GM12892 (cell line): Measurements from ENCODE around the gene GALNT18.

Experiments
- DNase-seq: peaks from one replicate; pipeline ENCODE4 v3.0.0; 2011; ENCODE audit not compliant: insufficient read length
- FAIRE-seq: peaks from 2 replicates; lab custom pipeline; 2011; peaks lifted over from hg19 to GRCh38; lab: Jason Lieb, UNC
- POLR2A ChIP-seq: IDR thresholded peaks from 2 replicates; pipeline ENCODE4 v1.6.1; 2011; ENCODE audit warnings: low read depth, low read length, control low read depth
- POLR2AphosphoS5 ChIP-seq: IDR thresholded peaks from 2 replicates; pipeline ENCODE4 v1.6.1; 2011; ENCODE audit warnings: low read depth, low read length, control low read depth
- TAF1 ChIP-seq: IDR thresholded peaks from 2 replicates; pipeline ENCODE4 v1.6.1; 2011; ENCODE audit warnings: low read depth, mild to moderate bottlenecking, control low read depth, low read length, borderline replicate concordance

The GALNT18 gene

GRCh38 chr11:11659567-11660362 lies 38.0 kb upstream of the GALNT18 start:
- no peak for DNase-seq
- TF ChIP-seq POLR2AphosphoS5 (no peak), POLR2A (no peak), TAF1 (no peak)
- no peak for FAIRE-seq

- TF ChIP-seq TAF1 (no peak), POLR2AphosphoS5 (no peak), POLR2A (no peak)
- FAIRE-seq, result no peak
- DNase-seq, result no peak
Measured at GRCh38 chr11:11657218-11657955, 35.6 kb upstream of the GALNT18 start.

DNA sequence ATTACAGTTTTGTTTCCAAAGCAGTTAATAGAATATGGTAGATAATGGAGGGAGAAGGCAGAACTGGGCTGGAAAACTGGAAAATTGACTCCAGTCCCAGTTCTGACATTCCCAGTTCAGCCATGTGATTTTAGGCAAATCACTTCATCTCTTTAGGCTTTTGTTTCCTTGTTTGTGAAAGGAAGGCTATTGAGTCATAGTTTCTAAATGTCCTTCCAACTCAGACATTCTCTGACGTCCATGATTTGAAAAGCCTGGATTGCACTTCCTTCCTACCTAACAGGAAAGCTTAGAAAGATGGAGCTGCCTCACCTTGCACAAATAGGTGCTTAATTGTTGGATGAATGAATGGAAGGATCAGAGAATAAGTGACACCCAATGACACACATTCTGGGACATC lies 19.8 kb upstream of the GALNT18 start:
- no peak for FAIRE-seq

DNA sequence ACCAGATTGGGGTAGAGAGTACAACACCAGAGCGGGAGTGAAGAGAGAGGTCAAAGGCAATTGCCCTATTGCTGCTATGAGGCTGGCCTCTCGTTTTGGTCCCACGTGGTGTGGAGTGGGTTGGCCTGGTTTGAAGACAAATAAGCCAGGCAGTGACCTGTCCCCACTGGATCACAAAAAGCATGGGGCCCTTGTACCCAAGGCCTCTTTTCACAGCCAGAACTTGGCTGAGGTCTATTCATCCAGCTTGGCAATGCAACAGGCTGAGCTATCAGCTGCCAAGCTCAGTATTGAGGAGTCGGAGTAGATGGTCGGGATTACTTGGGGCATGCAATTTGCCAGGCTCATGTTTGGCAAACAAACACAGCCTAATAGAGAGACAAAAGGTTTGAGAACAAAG lies 19.2 kb upstream of the GALNT18 start:
- FAIRE-seq, result no peak
- DNase-seq, result no peak
- TF ChIP-seq POLR2A (no peak), TAF1 (no peak), POLR2AphosphoS5 (no peak)

More for the DNA sequence above, 19.8 kb upstream of the GALNT18 start:
- no peak for DNase-seq
- TF ChIP-seq POLR2A (no peak), TAF1 (no peak), POLR2AphosphoS5 (no peak)

- FAIRE-seq, result no peak
- no peak for DNase-seq
- TF ChIP-seq POLR2AphosphoS5 (no peak), TAF1 (no peak), POLR2A (no peak)
Measured at GRCh38 chr11:11640152-11640551, 18.3 kb upstream of the GALNT18 start.

- TF ChIP-seq TAF1 (no peak), POLR2AphosphoS5 (no peak), POLR2A (no peak)
- FAIRE-seq (no peak), DNase-seq (no peak)
Measured at GRCh38 chr11:11636671-11637070, 14.9 kb upstream of the GALNT18 start.

DNA sequence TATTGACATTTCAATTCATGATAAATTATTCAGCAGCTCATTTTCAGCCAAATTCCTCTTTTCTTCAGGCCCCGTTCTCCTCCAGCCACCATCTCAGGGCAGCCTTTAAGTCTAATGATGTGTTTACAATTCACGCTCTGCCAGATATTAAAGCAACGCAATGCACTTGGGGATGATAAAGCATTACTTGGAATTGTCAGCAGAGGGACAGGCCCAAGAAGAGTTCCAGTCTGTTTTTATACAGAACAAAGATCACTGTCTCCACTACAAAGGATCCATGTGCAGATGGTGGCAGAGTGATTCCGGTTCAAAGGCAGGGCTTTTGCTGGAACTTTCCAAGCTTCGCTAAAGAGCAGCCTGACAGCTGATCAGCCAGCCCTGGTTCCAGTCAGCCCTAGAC lies 13.6 kb upstream of the GALNT18 start:
- TF ChIP-seq TAF1, result no peak
- no peak for TF ChIP-seq POLR2AphosphoS5
- no peak for TF ChIP-seq POLR2A
- FAIRE-seq, result no peak
- no peak for DNase-seq

- no peak for FAIRE-seq
- TF ChIP-seq POLR2AphosphoS5, result no peak
- no peak for TF ChIP-seq TAF1
- TF ChIP-seq POLR2A, result no peak
- DNase-seq, result no peak
Measured at GRCh38 chr11:11629368-11629767, 7.6 kb upstream of the GALNT18 start.

DNA sequence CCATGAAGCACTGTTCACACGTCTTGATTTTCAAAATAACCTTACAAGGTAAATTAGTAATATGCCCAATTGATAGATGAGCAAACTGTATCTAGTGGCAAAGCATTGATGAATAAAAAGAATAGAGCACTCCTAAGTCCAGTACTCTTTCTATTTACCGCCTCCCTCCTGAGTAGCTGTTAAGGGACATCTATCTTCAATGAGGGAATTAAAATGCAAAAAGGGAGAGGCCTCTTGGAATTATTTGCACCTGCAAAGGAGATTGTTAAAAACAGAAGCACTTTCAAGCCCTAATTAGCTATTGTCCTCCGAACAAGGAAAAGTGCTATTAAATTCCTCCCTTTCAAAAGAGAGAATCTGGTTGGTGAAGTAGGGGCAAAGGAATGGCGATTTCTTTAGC lies 6.8 kb upstream of the GALNT18 start:
- TF ChIP-seq POLR2AphosphoS5 (no peak), POLR2A (no peak), TAF1 (no peak)
- DNase-seq (no peak), FAIRE-seq (no peak)

DNA sequence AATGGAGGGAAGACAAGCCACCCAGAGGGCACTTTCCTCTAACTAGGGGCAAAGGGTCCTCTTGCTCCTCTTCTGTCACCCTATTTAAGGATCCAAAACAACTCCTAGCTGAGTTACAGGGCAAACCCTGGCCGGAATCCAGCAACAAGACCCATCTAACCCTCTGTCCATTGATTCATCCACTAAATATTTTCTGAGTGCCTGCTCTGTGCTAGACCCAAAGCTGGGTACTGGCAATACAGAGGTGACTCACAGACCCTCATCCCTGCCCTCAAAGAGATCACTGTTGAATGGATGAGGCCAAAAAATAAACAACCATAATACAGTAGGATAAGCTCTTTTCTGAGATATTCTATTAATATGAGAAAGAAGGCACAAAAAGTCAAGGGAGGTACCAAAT lies 4.3 kb upstream of the GALNT18 start:
- DNase-seq (no peak), FAIRE-seq (no peak)
- no peak for TF ChIP-seq POLR2A
- no peak for TF ChIP-seq TAF1
- TF ChIP-seq POLR2AphosphoS5, result no peak

- TF ChIP-seq TAF1, result no peak
- TF ChIP-seq POLR2A, result no peak
- TF ChIP-seq POLR2AphosphoS5, result no peak
- DNase-seq (no peak), FAIRE-seq (no peak)
Measured at GRCh38 chr11:11624926-11625325, 3.1 kb upstream of the GALNT18 start.

DNA sequence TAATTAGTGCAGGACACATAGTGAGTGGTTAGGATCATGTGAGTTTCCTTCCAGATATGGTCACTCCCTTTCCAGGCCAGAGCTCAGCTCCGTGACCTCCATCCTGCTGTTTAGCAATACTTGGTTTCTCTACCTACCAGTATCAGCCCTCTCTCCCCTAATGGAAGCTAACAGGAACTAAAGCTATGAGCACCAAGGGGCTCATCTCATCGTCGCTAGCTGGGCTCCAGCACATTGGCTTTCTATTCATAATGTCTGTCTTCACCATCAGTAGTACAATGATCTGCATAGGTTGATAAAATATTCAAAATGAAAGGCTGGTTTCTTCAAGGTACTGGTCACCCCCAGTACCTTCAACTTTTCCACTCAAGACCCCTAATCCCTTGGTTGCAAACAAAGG lies 2.4 kb upstream of the GALNT18 start:
- no peak for DNase-seq
- FAIRE-seq, result no peak
- no peak for TF ChIP-seq POLR2AphosphoS5
- no peak for TF ChIP-seq TAF1
- no peak for TF ChIP-seq POLR2A
